Testis (tissue), 2 donors: ENCODE results near the gene GPLD1.

Source experiments
- CTCF ChIP-seq, 3 experiments: fragments of 450-650 bp in 2 of 3; fragments of 200-600 bp in 1 of 3; sonication (generic) in 1 of 3; IDR thresholded peaks; one replicate each; pipeline ENCODE4 v1.5.1; 2016 to 2019; ENCODE audit warnings: antibody characterized with exemption in 3 of 3, mild to moderate bottlenecking in 2 of 3, moderate library complexity in 1 of 3
- POLR2A ChIP-seq: fragments of 450-650 bp; IDR thresholded peaks from one replicate; pipeline ENCODE4 v1.6.1; 2017; ENCODE audit warnings: antibody characterized with exemption, mild to moderate bottlenecking, moderate library complexity

DNA sequence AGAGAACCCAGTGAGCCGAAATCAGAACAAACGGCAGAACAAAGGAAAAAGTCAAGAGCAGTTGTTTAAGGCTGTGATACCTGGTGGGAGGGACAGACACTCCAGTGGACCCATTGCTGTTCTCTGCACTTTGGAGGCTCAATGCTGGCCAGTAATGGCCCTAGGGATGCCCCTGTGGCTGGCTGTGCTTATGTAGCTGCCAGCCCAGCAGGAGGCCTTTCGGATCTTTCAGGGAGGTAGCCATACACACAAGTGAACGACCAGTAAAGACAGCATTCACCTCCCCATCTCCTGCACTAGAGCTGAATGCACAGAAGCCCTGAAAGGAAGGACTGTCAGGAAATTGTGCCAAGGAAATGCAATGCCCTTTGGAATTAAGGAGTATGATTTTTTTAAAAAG is 34.3 kb downstream of the GPLD1 start:
- TF ChIP-seq CTCF (IDR thresholded peaks at IDR 0.05) (no peak), POLR2A (no peak)
